Daoy (cell line): ENCODE measurements around the gene CIAO1. TPM values are rescaled to one million over a fixed set of nuclear protein-coding genes. Genes with fewer than 3 reads are reported as not detected.
A peak's percentile ranks its signal among the peaks of the same experiment; 100 is the strongest.
"Not testable (repeated sequence)": the region's sequence is repeated elsewhere in the genome, so short reads cannot be mapped to it uniquely, and the experiment has no call there.

Source experiments
- DNase-seq: peaks from one replicate; pipeline ENCODE4 v3.0.0-alpha.2; 2015; ENCODE audit warnings: low read depth
- total RNA-seq: library from RNA; depleted of rRNA; stranded (reverse); fragments of >200 nt; shearing (Covaris generic); gene quantifications from 2 replicates; pipeline ENCODE4 v1.2.3, GENCODE V29; 2014

CIAO1 gene
- total RNA-seq, 1 experiment from 2014 or later = 136 TPM

DNA sequence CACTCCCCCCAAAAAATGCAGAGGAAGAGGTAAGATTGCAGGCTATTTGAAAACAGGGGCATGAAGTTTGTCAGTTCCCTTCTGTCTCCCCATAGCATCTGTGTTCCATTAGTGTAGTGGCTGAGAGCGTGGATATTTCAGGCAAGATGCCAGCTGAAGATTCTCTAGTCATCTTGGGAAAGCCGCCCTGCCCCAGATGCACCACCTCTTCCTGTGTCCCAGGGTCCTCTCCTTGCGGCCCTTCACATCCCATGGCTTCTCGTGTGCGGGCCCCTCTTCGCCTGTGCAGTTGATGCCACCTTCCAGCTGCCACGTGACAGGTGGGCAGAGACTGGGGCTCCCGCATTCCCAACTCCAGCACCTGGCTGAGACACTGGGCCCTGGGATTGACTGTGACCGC, 16.4 kb upstream of the CIAO1 start:
- no peak for DNase-seq

DNA sequence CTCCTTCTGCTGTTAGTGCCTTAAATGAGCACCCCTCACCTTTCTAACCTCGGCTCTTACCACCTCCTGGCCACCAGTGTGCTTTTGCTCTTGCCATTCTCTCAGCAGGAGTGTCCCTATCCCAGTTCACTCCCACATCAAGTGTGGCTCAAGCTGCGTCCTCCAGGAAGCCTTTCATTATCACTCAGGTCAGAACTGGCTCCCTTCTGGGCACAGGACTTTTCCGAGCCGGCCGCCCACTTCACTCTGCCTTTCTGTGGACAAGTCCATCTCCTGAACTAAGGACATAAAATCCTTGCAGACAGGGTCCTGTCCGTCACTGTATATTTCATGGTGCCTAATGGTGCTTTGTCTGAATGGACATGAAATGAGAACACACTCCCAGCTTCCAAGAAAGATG, 15.8 kb upstream of the CIAO1 start:
- no peak for DNase-seq

DNA sequence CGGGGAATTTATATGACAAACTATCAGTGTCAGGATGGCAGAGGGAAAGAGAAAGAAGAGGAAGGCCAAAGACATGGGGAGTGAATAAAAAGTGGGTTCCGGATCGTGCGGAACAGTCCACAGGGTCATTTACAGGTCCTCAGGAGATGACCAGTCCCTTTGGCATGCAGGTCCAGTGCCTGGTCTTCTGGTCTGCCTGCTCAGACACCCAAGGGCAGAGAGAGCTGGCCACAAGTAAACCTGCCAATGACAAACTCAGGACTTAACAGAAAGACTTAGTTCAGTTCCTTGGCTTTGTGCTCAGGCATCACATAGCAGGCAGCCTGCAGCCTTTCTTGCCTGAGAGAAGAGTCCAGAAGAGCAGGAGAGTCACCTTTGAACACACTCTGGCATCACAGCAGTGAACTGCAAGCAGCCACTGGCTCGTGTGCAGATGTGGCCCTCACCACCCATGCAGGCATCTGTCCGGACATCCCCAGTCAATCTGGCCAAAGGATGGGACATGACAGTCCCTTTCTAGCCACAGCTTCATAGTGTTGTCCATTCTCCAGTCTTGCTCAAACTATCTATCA, 14.2 kb upstream of the CIAO1 start:
- DNase-seq = peak; percentile 91

DNA sequence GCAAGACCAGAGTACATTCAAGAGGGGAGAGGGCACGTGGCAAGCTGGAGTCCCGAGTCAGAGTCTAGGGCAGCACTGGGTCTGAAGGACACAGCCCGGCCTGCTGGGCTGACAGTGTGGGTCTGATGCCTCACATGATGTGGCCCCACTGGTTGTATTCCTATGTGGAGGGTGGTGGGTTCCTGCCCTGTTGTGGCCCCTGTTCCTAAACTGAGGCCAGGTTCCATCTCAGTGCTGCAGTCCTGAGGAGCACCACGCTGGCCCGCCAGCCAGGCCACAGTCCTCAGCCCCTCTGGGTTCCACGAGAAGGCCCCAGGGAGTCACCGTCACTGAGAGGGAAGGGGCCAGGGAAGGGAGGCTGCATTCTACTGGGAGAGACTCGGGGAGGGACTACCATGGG, 13.5 kb upstream of the CIAO1 start:
- DNase-seq = no peak

DNA sequence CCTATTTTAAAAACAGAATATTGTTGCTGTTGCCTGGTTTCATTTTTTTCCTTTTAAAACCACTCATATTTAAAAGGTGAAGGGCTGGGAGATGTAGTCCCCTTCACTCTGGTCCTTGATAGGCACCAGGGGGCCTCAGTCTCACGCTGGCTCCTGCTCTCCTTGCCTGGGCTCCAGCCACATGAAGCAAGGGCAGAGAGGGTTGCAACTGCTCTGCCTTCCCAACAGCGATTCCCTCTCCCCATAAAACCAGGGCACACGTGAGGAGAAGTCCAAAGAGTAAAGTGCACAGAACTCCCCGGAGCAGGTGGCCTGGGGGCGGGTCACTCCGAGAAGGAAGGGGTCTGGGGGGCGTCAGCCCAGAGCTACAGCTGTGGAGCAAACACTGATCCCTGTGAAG, 13.0 kb upstream of the CIAO1 start:
- no peak for DNase-seq

DNA sequence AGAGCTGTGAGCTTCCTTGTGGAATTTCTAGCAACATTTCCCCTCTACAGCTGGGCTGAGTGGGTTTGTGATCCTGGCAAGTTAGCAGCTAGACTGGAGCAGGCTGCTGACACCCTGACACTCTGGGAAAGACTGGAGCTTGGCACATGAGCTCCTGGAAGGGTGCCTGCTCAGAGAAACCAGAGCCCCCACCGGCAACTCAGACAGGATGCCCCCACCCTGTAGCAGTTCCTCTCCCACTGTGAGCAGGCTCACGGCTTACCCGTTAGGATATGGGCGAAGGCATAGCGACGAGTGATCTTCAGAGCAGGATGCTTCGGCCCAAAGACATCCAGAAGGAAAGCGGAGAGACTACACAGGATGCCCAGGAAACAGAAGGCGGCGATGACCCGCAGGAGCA, 11.5 kb upstream of the CIAO1 start:
- DNase-seq = no peak

DNA sequence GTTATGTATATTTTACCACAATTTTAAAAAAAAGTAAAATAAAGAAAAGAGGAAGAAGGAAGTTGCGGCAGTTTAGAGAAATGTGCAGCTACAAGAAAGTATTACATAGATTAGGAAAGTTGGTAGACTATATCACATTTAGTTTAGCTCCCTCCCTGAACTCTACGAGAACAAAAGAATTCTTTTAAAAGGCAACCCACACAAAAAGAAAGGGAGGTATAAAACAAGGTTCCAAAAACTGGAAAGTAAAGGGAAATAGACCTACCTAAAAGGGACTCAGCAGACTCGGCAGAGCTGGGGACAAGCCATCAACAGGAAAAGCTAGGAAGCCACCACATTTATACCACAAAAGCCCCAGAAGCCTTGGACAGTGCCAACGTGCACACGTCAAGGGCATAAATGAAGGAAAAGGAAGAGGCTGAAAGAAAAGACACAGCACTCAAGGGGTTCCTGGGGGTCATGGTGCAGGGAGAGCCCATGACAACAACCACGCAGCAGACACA, 9.4 kb upstream of the CIAO1 start:
- no peak for DNase-seq

DNA sequence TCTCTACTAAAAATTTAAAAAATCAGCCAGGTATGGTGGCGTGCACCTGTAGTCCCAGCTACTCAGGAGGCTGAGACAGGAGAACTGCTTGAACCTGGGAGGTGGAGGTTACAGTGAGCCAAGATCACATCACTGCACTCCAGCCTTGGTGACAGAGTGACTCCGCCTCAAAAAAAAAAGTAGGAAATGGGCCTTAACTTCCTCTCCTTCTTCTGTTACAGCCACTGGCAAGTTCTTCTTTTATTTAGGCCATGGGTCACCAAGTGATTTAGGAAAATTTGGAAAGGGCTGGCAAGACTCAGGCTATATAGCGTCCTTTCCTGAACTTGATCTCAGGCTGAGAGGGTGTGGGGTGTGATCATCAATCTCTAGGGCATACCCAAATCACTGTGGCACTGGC, 8.3 kb upstream of the CIAO1 start:
- DNase-seq = not testable (repeated sequence)

DNA sequence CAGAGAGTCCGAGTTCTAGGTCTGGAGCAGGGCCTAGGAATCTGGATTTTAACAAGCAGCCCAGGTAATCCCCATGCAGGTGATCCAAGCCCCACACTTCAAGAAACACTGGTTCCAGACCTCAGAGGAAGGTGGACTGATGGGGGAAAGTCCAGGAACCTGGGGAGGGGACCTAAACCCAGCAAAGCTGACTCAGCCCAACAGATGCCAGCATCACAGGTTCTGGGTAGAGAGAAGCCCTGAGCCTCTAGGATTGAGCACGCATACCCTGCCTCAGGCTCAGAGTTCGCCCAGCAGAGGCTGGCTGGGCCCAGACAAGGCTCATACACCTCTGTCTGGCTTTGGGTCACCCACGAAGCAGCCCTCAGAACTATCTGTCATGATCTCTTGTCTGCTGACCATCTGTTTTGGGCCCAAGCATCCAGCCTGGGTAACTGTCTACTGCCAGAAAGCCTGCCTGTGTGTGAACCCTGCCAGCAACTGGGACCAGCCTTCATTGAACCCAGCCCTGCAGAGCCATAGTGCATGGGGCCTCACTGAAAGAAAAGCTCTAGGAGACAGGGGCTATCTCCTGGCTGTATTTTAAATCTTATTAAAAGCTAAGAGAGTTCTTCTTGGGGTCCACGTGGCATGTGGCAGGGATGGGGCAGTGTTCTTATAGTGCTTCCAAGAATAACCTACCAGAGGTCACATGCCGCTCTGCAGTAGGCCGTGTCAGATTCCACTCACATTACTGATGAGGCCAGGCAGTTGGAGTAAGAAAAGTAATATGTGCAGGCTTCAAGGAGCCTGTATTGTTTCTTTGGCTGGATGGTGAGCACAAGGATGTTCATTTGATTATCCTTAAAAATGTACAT, 7.6 kb upstream of the CIAO1 start:
- DNase-seq = no peak

DNA sequence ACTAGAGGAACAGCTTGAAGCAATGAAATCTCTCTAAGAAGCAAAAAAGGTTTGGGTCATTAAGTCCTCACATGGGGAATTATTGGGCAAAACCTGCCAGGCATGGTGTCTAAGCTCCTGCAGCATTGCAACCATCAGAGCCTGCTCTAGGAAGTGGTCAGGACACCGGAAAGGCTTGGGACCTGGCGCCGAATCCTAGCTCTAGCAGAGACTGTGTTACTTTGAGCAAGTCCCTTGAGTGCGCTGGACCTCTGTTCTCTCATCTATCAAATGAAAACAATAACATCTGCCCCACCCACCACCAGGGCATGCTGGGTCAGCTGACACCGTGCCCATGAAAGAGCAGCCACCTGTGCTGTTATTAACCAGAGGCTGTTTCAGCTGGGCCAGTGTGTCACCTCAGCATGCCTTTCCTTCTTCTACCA, 6.5 kb upstream of the CIAO1 start:
- no peak for DNase-seq

DNA sequence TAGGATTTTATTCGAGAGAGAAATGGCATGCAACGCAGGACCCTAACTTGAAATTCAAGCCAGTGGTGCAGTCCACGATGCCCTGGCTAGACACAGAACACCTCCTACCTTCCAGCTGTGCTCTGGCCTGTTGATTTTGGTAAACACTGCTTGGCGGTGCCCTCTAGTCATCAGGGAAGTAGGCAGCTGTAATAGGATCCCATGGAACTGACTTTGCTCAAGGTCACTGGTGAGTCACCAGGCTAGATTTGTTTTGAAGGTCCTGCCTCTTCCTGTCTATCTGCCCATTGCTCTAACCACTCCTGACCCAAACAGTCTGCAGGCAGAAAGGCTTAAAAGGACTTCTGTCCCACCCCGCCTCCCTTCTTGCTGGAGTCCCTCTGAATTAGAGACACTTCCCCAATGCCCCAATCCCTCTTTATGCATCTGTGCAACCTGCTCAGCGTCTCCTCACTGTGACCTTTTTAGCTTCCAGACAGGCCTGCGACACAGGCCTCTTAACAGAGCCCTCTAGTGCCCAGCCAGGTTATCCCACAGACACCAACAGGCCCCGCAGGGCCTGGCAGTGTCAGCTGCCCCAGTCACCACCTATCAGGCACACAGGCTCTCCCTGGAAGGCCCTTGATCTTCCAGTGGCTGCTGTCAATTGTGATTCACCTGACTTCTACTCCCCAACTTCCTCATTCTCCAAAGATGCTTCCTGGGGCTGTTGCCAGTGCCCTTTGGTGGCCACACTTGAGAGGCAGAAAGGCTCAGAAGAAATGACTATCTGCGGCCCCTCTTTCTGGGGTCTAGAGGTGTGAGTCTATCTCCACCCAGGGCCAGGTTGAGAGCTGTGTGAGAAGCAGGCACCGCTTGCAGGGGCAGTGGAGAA, 5.4 kb upstream of the CIAO1 start:
- peak; percentile 89 for DNase-seq

DNA sequence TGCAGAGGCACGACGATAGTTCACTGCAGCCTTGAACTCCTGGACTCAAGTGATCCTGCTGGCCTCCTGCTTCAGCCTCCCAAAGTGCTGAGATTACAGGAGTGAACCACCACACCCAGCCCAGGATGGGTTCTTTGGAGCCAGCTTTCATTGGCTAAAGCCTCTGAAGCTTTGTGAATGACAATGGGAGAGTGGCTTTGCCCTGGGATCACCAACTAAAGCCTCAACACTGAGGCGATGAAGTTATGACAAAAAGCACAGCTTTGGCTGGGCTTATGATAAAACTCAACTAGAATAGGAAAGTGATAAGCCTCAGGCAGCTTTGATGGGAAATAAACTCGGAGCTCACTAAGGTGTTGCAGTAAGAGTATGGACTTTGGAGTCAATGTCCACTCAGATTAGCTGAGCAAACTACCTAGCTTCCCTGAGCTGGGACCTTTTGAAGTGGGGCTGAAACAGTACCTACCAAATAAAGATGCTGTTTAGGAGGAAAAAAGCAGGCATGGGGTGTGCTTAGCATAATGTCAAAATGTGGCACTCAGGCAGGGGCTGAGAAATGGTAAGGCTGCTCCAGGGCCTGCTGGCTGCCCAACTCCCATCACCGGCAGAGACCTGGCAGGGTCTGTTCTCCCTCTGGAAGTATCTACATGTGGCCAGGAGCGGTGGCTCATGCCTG, 4.6 kb upstream of the CIAO1 start:
- DNase-seq = no peak

DNA sequence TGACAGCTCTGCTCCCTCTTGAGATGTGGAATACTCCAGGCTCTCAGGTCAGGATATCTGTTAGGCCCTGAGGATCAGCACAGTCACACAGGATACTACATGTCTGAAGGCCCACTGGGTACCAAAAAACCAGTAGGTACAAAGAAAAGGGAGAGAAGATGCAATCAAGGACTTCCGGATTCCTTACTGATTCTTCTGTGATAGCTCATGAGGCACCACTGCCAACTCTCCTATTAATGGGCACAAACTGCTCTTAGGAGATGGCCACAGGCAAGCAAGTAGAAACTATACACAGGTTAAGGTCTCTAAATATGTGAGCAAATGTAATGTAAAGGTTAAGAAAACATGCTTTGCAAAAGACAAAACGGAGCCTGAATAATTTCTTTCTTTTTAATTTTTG, 3.7 kb upstream of the CIAO1 start:
- DNase-seq = no peak

DNA sequence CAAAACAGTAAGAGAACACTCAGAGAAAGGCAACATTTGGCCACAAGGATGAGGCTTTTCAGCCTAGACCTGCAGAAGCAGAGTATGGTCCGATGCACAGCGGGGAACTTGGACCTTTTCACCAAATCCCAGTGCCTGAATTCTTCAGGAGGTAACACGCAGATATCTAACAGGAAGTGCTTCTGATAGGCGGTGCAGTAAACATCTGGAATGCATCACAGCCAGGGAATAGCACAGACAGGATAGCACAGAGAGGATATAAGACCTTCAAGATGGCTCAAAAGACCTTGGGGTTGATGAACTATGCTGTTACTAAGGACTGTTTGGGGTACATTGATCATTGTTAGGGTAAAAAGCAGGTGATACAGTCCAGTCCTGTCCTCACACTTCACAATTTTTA, 1.9 kb upstream of the CIAO1 start:
- DNase-seq = no peak

DNA sequence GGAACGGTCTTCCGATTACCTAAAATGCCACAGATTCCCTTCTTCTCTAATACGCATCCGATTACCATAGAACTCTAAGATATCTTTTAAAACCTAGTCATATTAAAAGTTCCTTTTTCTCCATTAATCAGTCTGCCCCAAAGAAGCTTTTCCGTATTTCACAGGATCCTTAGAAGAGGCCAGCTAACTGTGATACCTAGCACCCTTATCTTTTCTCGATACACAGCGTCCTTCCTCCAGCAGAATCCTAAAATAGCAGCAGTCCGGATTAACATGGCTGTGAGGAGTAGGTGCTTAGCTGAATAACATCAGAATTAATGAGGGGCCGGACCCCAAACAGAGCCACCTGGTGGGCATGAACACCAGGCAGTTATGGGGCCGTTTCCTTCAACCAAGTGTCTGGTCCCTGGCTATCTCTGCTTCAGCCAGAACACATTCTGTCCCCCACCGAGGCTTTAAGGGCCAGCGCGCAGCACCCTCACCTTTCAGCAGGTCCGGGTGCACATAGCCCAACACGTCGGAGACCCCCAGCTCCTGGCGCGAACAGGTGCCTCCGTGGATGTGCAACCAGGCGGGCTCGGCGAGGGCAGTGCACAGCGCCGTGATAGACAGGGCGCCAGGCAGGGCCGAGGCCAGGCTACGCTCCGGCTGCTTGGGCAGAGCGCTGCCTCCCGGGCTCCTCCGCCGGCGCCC, 1.2 kb upstream of the CIAO1 start:
- peak; percentile 35 for DNase-seq

DNA sequence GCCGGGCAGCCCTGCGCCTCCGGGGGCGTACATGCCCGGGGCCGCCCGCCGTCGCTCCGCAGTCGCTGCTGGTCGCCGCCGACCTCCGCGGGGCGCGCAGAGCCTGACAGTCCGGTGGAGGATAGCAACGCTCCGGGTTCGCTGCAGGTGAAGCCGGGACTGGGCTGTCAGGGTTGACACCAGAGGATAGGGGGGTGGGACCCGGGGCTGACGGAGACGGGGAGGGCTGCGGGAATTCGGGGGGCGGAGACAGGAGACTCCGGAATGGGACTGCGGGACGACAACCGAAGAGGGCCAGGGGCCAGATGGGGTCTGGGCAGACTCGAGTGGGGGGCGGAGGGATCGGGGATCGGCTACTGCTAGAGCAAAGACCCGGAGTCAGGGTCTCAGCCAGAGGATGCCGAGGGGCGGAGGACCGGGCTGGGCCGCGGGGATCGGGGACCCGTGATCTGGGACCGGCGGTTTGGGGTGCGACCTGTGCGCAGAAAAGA, 631 bp upstream of the CIAO1 start:
- DNase-seq = peak; percentile 32

DNA sequence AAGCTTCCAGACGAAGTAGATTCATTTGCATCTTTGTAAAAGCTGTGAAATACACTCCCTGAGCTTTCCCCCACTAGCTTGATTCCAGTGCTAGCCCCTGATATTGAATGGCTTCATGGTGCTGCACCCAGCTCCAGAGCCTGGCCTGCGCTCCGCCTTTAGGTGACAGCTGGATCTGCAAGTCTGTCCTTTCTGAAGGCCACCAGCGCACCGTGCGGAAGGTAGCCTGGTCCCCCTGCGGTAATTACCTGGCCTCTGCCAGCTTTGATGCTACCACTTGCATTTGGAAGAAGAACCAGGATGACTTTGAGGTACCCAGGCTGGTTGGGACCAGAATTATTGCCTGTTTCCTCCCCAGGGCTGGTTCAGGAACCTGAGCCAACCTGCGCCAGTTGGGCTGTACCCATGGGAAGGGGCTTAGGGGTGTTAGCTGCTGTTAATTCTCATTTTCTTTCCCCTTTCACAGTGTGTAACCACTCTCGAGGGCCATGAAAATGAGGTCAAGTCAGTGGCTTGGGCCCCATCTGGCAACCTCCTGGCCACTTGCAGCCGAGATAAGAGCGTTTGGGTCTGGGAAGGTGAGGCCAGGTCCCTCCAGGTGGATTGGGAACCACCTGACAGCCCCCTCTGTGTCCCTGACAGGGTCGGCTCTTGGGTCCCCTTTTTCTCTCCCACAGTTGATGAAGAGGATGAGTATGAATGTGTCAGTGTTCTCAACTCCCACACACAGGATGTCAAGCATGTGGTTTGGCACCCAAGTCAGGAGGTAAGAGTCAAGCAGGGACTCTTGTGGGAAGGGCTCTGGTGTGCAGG, 1.3 kb downstream of the CIAO1 start:
- DNase-seq = peak; percentile 54

DNA sequence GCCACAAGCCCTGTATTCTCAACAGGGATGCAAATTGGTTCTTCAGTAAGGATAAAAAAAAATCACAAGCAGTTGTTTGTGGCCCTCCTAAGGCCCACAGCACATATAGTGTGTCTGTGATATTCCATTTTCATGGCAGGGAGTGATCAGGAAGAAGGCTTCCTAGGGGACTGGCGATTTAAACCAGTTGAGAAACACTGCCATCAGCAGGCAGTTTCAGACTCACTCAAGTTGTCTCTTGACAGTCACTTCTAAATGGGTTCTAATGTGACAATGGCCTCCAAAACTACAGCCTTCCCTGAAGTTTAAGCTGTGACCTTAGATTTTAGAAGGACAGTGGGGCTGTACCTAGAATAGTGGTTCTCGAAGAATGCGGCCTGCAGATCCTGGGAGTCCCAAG, 6.0 kb downstream of the CIAO1 start:
- DNase-seq = no peak

DNA sequence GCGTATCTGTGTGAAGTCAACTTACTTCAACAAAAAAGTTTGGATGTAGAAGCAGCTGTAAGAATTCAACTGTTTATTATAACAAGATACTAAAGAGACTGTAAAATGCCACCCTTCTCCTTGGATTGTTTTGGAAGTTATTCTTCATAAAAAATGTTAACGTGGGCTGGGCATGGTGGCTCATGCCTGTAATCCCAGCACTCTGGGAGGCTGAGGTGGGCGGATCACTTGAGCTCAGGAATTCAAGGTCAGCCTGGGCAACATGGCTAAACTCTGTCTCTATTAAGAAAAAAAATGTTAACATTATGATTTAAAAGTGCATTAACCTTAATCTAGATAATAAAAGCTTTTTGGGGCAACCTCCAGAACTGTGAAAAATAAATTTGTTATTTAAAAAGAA, 7.7 kb downstream of the CIAO1 start:
- DNase-seq = no peak

DNA sequence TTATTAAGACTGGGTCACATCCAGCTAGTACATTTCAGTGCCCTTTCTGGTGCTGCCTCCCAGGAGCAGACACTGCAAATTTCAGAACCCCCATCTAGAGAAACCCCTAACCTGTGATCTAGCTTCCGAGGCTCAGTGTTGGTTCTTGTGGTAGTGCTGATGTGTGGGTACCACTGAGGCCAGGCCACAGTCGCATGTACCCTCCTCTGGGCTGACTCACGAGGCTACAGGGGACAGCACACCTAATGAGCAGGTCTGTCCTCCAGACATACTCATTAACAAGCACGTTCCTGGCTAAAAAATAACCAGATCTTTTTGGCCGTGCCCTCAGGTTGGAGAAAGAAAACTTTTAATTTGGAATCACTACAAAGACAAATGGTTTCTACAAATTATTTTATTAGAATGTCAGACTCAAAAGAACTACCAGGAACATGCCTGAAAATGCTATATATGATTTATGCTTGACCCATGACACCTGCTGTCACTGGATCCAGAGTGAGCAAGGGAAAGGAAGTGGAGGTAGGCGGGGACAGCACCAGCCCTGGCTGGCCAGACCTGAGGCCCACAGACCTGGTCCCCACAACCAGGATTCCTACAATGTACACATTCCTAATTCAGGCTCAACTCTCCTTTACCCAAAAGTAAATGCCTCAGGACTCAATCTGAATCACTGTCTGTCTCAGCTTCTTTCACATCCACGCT, 8.5 kb downstream of the CIAO1 start:
- DNase-seq = no peak
